ENCODE measurements around the gene UBR3.
"Not testable (repeated sequence)": the region's sequence is repeated elsewhere in the genome, so short reads cannot be mapped to it uniquely, and the experiment has no call there.

The UBR3 gene, protein sequence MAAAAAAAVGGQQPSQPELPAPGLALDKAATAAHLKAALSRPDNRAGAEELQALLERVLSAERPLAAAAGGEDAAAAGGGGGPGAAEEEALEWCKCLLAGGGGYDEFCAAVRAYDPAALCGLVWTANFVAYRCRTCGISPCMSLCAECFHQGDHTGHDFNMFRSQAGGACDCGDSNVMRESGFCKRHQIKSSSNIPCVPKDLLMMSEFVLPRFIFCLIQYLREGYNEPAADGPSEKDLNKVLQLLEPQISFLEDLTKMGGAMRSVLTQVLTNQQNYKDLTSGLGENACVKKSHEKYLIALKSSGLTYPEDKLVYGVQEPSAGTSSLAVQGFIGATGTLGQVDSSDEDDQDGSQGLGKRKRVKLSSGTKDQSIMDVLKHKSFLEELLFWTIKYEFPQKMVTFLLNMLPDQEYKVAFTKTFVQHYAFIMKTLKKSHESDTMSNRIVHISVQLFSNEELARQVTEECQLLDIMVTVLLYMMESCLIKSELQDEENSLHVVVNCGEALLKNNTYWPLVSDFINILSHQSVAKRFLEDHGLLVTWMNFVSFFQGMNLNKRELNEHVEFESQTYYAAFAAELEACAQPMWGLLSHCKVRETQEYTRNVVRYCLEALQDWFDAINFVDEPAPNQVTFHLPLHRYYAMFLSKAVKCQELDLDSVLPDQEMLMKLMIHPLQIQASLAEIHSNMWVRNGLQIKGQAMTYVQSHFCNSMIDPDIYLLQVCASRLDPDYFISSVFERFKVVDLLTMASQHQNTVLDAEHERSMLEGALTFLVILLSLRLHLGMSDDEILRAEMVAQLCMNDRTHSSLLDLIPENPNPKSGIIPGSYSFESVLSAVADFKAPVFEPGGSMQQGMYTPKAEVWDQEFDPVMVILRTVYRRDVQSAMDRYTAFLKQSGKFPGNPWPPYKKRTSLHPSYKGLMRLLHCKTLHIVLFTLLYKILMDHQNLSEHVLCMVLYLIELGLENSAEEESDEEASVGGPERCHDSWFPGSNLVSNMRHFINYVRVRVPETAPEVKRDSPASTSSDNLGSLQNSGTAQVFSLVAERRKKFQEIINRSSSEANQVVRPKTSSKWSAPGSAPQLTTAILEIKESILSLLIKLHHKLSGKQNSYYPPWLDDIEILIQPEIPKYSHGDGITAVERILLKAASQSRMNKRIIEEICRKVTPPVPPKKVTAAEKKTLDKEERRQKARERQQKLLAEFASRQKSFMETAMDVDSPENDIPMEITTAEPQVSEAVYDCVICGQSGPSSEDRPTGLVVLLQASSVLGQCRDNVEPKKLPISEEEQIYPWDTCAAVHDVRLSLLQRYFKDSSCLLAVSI (N-terminal part only)

DNA sequence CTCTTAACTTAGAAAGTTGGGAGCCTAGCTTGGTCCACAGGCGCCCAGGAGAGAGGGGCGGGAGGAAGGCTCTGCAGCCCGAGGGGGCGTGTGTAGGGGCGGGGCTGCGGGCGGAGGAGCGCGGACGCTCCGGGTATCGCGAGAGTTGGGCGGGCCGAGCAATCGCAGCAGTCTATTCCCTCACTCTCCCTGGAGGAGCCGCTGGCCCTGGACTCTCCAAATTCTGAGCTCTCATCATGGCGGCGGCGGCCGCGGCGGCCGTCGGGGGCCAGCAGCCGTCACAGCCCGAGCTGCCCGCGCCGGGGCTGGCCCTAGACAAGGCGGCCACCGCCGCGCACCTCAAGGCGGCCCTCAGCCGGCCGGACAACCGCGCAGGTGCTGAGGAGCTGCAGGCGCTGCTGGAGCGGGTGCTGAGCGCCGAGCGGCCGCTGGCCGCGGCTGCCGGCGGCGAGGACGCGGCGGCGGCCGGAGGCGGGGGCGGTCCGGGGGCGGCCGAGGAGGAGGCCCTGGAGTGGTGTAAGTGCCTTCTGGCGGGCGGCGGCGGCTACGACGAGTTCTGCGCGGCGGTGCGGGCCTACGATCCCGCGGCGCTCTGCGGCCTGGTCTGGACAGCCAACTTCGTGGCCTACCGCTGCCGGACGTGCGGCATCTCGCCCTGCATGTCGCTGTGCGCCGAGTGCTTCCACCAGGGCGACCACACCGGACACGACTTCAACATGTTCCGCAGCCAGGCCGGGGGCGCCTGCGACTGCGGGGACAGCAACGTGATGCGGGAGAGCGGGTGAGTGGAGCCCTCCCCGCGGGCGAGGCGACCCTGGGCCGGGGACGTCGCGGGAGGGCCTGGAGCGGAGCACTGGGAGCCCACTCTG is at the start of gene UBR3:
UBR3 (plus strand) TSS at position 183 of the 869 bp plus-strand sequence; CDS start at position 237, 54 bp downstream.
- DNase-seq, result peak; percentile 80

DNA sequence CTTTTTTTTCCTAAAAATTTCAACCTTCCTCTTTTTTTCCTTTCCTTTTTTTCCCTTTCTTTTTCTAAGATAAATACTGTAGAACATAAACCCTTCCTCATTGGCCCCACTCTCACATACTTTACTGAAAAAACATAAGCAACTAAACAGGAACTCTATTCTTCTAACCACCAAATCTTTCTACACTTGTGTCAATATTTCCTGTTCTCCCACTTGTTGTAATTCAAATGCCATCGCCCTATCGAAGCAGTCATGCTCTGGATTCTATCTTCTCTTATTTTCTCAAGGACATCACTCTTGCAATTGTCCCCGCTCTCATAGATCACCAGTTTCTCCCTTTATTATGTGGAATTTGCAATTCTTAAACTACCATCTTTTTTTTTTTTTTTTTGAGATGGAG is 48.8 kb upstream of the UBR3 start:
- peak; percentile 58 for DNase-seq

DNA sequence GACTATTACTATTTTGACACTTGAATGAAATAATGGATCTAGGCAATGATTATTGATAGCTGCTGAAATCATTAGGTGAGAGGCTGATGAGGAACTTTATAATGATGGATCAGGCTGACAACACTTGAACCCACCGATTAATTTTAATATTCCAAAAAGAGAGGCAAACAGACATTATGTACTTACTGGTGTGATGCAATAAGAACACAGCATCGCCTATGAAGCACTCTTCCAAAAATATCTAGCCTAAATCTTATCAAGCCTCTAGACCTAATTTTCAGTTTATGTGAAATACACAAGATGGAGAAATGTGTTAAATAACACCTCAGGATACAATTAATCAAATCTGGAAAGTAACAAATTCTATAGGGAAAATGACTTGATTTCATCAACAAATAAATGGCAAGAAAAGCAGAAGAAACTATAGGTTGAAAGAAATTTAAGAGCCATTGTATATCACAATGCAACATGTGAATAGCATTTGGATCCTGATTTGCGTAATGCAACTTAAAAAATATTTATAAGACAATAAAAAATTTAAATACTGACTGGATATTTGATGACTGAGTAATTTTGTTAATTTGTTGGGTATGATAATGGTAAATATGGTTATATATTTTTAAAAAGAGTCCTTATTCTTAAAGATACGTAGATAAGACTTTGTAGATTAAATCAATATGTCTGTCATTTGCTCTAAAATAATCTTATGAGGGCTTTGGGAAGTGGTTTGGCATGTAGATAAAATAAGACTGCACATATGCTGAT is 45.8 kb upstream of the UBR3 start:
- DNase-seq, result no peak

DNA sequence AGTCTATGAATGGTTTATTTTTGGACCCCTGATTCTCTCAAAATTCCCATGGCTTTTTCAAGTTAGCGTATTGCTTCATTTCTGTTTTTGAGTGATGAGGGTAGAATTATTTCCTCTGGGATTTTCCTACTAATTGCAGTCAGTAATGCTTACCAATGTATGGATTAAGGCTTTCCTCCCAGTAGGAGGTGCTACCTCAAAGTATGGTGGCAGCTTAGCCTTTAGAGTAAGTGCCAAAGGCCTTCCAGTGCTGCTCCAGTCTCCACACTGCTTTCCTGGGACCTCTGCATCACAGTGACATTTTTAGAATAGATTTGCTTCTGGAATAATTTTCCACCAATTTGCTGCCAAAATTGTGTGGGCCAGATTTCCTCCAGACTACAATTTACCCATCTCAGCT is 44.7 kb upstream of the UBR3 start:
- DNase-seq, result no peak

DNA sequence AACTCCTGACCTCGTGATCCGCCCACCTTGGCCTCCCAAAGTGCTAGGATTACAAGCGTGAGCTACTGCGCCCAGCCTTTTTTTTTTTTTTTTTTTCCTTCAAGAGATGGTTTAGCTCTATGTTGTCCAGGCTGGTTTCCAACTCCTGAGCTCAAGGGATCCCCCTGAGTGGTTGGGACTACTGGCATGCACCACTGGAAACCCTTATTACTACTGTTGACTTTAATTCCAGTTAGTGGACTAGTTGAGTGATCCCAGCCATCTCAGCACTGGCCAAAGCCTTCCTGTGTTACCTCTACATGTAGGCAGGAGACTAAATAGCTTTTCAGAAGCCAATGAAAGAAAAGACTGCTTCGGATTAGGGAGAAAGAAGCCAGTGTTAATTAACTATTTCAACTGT is 36.7 kb upstream of the UBR3 start:
- no peak for DNase-seq

DNA sequence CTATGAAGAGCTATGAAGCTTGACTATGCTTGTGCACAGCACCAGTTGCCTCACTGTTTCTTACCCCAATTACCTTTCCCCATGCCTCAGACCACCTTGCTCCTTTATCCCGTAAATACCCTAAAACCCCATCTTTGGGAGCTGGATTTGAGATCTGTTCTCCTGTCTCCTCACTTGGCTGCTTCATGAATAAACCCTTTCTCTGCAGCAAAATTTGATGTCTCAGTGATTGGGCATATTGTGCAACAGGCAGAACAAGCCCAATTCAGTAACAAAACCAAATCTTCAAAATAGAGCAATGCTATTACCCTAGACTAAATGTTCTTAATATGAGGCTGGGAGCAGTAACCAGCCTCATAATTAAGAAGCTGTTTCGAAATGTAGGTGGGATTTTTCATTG is 32.1 kb upstream of the UBR3 start:
- DNase-seq, result no peak

DNA sequence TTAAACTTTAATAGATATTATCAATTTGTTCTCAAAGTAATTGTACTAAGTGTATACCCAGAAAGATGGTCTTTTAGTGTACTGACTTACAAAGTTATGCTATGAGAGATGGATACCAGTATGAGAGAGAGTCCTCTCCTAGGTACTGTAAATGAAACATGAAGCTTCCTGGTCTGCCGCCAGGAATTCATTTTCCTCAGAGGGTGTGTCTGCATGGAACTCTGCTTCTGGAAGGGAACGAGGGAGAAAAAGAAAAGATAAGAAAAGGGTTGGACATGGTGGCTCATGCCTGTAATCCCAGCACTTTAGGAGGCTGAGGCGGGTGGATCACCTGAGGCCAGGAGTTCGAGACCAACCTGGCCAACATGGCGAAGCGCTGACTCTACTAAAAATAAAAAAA is 30.8 kb upstream of the UBR3 start:
- DNase-seq, result no peak

DNA sequence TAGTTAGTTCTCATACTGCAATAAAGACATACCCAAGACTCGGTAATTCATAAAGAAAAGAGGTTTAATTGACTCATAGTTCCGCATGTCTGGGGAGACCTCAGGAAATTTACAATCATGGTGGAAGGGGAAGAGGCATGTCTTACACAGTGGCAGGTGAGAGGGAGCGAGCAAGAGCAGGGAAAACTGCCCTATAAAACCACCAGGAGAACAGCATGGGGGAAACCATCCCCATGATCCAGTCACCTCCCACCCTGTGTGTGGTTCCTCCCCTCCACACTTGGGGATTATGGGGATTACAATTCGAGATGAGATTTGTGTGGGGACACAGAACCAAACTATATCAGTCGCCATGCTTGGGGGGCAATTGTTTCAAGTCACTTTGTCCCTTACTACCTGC is 29.7 kb upstream of the UBR3 start:
- no peak for DNase-seq

DNA sequence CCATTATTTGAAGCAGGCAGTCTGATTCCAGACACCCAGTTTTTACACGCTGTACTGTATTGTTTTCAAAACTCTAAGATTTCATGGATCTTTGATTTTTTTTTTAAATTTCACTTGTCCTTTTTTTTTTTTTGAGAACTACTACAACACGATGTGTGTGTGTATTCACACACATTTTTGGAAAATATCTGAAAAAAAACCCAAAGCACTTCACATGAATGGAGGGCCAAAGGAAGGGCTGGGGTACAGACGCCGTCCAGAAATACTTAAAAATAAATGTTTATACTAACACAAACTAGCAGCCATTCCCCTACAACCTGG is 28.9 kb upstream of the UBR3 start:
- no peak for DNase-seq

DNA sequence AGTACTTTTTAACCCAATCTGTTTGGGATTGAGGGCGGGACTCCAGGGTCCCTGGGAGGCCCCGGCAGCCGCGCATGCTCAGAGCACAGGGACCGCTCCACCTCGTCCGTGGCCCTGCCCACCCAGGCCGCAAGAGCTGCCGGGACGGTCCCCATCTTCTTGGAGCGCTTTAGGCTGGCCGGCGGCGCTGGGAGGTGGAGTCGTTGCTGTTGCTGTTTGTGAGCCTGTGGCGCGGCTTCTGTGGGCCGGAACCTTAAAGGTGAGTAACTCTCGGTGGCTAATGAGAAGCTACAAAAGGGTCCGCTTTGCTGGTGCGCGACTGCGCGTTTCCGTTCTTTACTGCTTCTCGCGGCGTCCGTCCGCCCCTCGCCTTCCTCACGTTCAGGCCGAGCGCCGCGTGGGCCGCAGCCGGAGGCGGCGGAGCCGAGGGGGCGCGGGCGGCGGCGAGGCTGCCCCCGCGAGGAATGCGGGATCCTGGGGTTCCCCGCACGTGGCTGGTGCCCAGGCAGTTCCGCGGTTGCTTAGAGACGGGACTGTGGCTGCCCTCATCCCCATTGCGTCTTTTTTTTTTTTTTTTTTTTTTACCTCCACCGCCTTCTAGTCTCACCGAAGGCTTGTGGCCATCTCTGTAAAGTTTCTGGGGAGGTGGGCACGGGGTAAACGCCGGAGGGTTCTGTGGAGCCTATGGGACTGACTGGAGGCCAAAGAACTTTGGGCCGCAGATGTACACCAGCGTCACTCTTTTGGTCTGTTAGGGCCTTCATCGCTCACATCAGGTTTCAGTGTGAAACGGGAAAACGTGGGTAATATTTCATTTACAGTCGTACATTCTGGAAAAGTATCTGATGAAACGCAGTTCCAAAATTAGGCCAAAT is 28.3 kb upstream of the UBR3 start, which contains the start of gene SSB:
SSB (plus strand) TSS at position 154 of the 875 bp plus-strand sequence. CDS start 2,090 bp downstream, outside the sequence.
- DNase-seq, result peak; percentile 66

DNA sequence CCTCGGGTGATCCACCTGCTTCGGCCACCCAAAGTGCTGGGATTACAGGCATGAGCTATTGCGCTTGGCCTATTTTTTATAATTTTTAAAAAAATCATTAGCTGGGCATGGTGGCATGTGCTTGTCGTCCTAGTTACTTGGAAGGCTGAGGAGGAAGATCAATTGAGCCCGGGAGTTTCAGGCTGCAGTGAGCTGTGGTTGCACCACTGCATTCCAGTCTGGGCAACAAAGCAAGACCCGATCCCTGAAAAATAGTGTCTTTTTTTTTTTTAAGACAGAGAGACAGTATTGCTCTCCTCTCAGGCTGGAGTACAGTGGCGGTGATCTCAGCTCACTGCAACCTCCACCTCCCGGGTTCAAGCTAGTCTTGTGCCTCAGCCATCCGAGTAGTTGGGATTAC is 23.8 kb upstream of the UBR3 start:
- no peak for DNase-seq

DNA sequence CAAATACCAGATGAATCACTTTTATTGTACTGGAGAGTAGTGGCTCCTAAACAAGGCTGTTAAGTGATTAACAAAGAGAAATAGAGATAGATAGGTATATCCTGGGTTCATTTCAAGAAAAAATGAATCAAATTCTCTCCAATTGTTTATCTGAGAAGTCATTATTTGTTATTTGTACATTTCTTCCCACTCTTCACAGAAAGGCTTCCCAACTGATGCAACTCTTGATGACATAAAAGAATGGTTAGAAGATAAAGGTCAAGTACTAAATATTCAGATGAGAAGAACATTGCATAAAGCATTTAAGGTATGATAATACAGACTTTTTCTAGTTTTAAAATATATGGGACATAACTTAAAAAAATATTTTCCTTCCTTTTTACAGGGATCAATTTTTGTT is 20.7 kb upstream of the UBR3 start:
- DNase-seq, result no peak

DNA sequence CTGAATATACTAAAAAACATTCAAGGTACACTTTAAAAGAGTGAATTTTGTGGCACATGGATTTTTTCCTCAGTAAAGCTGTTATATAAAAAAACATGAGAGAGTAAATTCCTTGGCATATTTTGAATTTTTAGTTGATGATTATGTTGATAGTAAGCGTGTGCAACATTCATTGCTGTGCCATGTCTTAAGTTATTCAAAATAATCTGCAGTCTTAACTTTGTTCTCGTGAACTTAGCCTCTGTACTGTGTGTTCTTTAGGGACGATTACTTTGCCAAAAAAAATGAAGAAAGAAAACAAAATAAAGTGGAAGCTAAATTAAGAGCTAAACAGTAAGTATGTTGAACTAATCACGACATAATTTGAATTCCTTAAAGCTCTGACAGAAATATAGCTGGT is 19.0 kb upstream of the UBR3 start:
- DNase-seq, result no peak

DNA sequence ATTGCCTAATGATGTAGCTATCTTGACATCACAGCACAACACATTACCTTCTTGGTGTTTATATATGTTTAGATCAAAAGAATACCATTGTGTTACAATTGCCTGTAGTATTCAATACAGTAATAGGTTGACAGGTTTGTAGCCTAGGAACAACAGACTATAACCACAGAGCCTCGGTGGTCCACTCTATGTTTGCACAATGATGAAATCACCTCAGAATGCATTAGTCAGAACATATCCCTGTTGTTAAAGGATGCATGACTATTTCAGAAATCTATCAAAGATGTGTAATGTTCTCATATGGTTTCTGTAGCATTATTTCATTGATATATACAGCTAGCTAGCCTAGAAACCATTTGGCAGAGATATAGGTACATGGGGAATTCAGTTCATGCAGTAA is 11.4 kb upstream of the UBR3 start:
- DNase-seq, result no peak

DNA sequence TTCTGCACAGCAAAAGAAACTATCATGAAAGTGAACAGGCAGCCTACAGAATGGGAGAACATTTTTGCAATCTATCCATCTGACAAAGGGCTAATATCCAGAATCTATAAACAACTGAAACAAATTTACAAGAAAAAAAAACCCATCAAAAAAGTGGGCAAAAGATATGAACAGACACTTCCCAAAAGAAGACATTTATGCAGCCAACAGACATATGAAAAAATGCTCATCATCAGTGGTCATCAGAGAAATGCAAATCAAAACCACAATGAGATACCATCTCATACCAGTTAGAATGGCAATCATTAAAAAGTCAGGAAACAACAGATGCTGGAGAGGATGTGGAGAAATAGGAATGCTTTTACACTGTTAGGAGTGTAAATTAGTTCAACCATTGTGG is 10.3 kb upstream of the UBR3 start:
- not testable (repeated sequence) for DNase-seq

DNA sequence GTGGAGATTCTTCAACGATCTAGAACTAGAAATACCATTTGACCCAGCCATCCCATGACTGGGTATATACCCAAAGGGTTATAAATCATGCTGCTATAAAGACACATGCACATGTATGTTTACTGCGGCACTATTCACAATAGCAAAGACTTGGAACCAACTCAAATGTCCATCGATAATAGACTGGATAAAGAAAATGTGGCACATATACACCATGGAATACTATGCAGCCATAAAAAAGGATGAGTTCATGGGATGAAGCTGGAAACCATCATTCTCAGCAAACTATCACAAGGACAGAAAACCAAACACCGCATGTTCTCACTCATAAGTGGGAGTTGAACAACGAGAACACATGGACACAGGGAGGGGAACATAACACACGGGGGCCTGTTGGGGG is 9.9 kb upstream of the UBR3 start:
- DNase-seq, result not testable (repeated sequence)

DNA sequence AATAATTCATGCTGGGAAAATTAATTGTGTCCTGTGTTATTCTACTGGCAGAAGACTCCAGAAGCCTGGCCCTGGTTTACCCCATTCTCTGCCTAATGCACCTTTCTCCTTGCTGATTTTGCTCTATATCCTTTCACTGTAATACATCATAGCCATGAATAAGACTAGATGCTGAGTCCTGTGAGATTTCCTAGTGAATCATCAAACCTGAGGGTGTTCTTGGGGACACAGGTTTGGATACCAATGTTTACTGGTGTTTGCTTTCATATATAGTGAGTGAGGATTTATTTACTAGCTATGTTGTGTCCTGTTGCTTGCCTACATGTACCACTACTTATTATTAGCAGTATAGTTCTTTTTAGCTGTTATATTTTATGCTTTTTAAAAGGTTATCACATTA is 9.0 kb upstream of the UBR3 start:
- no peak for DNase-seq

DNA sequence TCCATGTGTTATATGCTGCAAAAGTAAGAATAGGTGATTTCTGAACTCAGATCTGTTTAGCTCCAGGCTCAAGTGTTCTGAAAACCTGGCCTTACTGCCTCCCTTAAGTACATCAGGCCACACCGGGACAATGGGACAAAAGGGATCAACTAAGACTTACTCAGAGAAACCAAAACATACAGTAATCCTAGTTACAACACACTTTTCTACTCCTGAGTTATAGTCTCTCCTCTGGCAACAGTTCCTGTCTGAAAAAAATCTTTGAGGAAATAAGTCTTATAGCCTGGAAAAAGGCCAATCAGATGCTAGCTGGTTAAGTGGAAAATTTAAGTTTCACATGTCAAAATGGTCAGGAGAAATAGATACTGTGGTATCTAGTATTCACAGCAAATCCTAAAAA is 8.1 kb upstream of the UBR3 start:
- DNase-seq, result peak; percentile 29

DNA sequence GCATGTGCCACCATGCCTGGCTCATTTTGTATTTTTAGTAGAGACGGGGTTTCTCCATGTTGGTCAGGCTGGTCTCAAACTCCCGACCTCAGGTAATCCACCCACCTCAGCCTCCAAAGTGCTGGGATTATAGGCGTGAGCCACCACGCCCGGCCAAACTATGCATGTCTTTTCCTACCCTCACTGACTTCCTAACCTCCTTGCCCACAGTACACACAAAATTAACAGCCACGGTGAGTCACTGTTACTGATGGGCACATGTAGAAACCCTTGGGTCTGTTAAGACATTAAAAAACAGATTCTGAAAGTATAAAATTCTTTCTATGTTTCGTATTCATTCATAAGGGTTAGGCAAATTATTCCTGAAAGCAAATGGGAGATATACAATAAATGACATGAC is 7.2 kb upstream of the UBR3 start:
- DNase-seq, result not testable (repeated sequence)

DNA sequence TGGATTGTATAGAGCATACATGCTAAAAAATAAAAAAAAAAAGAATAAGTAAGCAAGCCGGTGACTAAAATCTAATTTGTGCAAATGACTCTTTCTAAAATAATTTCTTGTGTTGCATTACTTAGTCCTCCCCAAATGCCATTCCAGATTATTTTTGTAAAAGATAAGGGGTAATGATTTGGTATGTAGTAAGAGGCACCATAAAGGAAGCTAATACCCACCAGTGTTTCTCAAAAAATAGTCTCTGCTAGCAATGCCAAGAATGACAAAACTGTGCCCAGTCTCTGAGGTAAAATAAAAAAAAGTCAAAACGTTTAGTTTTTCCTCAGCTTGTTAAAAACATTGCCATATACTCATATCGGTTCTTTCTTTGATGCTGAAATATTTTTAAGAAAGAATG is 5.2 kb upstream of the UBR3 start:
- no peak for DNase-seq

Measured in GF-D8 (cell line).